NT2/D1 (cell line): Measurements from ENCODE around the gene MBTPS1.

ENCODE experiments used
- SUZ12 ChIP-seq: IDR thresholded peaks from 2 replicates; pipeline ENCODE4 v1.6.1; 2011; ENCODE audit not compliant: insufficient read length, insufficient read depth; ENCODE audit errors: extremely low read depth
- YY1 ChIP-seq: IDR thresholded peaks from 2 replicates; pipeline ENCODE4 v1.6.1; 2011; ENCODE audit not compliant: insufficient read length, insufficient read depth
- ZNF274 ChIP-seq: IDR thresholded peaks from 2 replicates; pipeline ENCODE4 v1.6.1; 2011; ENCODE audit warnings: mild to moderate bottlenecking, low read depth, low read length

GRCh38 chr16:84161037-84161436 lies 44.3 kb upstream of the MBTPS1 start:
- TF ChIP-seq ZNF274, result no peak
- no peak for TF ChIP-seq YY1
- no peak for TF ChIP-seq SUZ12
